DMS 273 (cell line): ENCODE results near the gene MICAL3.

Experiments used
- DNase-seq: peaks from one replicate; lab custom pipeline; 2025; ENCODE audit not compliant: unreplicated experiment; lab: John Stamatoyannopoulos, UW

Gene MICAL3

GRCh38 chr22:17855572-17856290, 168.6 kb downstream of the MICAL3 start:
- DNase-seq, result no peak

- DNase-seq, result no peak
Observed at GRCh38 chr22:17853073-17853472, 171.3 kb downstream of the MICAL3 start.

- DNase-seq, result no peak
Observed at GRCh38 chr22:17851759-17852158, 172.6 kb downstream of the MICAL3 start.

GRCh38 chr22:17847360-17848078, 176.8 kb downstream of the MICAL3 start:
- DNase-seq, result no peak

- no peak for DNase-seq
Observed at GRCh38 chr22:17846326-17846992, 177.9 kb downstream of the MICAL3 start.

- DNase-seq, result no peak
Observed at GRCh38 chr22:17845790-17846189, 178.6 kb downstream of the MICAL3 start.

GRCh38 chr22:17845327-17845726, 179.0 kb downstream of the MICAL3 start:
- no peak for DNase-seq

GRCh38 chr22:17844150-17844549, 180.2 kb downstream of the MICAL3 start:
- DNase-seq, result no peak

GRCh38 chr22:17842386-17842785, 182.0 kb downstream of the MICAL3 start:
- DNase-seq, result no peak

- DNase-seq, result no peak
Observed at GRCh38 chr22:17841836-17842235, 182.5 kb downstream of the MICAL3 start.

GRCh38 chr22:17838180-17838865, 186.0 kb downstream of the MICAL3 start:
- DNase-seq, result no peak

GRCh38 chr22:17836992-17837742, 187.2 kb downstream of the MICAL3 start:
- DNase-seq, result no peak

GRCh38 chr22:17835256-17835655, 189.1 kb downstream of the MICAL3 start:
- DNase-seq, result no peak

- no peak for DNase-seq
Observed at GRCh38 chr22:17833489-17833888, 190.9 kb downstream of the MICAL3 start.

GRCh38 chr22:17832665-17833064, 191.7 kb downstream of the MICAL3 start:
- no peak for DNase-seq

GRCh38 chr22:17831501-17832251, 192.7 kb downstream of the MICAL3 start:
- no peak for DNase-seq

- peak; percentile 82 for DNase-seq
Observed at GRCh38 chr22:17830043-17830961, 194.1 kb downstream of the MICAL3 start.

GRCh38 chr22:17829695-17830042, 194.7 kb downstream of the MICAL3 start:
- no peak for DNase-seq

GRCh38 chr22:17828502-17829080, 195.8 kb downstream of the MICAL3 start:
- no peak for DNase-seq
